B cell (primary cell): ENCODE measurements around the gene SERPINF2. TPM values are rescaled to one million over a fixed set of nuclear protein-coding genes. Genes with fewer than 3 reads are reported as not detected.
A peak's percentile ranks its signal among the peaks of the same experiment; 100 is the strongest.

Source experiments
- ATAC-seq: fragments of 200-7000 bp; cut with Tn5 transposase; one replicate; pipeline ENCODE4 v1.10.0; 2021; ENCODE audit warnings: low read depth, mild to moderate bottlenecking, moderate number of reproducible peaks, moderate library complexity
- CTCF ChIA-PET: fragments of 350-600 bp; sonication (Branson Sonifier 250); formaldehyde crosslinking; loops from one replicate; lab custom pipeline; 2021; ENCODE audit warnings: antibody characterized with exemption, inconsistent platforms; lab: Charles Lee
- POLR2A ChIA-PET: fragments of 350-600 bp; sonication (Branson Sonifier 250); formaldehyde crosslinking; loops from one replicate; lab custom pipeline; 2021; ENCODE audit warnings: antibody characterized with exemption; lab: Charles Lee
- DNase-seq: peaks from one replicate; pipeline ENCODE4 v3.0.0; 2013
- H2AFZ ChIP-seq: 2 replicates; pipeline ENCODE4 v1.6.1; 2012; ENCODE audit warnings: mild to moderate bottlenecking, low read depth, low read length; ENCODE audit not compliant: insufficient read depth, poor library complexity, severe bottlenecking
- H3K27ac ChIP-seq, 2 donors: 1 replicate in 1 of 2; 2 replicates in 1 of 2; pipeline ENCODE4 v1.5.1; 2012 to 2013; ENCODE audit warnings: low read length in 2 of 2, mild to moderate bottlenecking in 2 of 2, moderate library complexity in 1 of 2
- H3K27me3 ChIP-seq, 4 experiments: fragments of 200-600 bp in 1 of 4; sonication (generic) in 1 of 4; replicated peaks in 1 of 4; 1 replicate in 2 of 4; 2 replicates in 2 of 4; pipeline versions ENCODE4 v1.6.1 to v1.7.0; 2013 to 2016; ENCODE audit warnings: low read length in 3 of 4, mild to moderate bottlenecking in 2 of 4, mixed read lengths in 1 of 4, moderate library complexity in 1 of 4; ENCODE audit not compliant: insufficient read depth in 4 of 4, control insufficient read depth in 3 of 4; ENCODE audit errors: control extremely low read depth in 1 of 4
- H3K36me3 ChIP-seq, 2 experiments: replicated peaks in 1 of 2; 1 replicate in 1 of 2; 2 replicates in 1 of 2; pipeline versions ENCODE4 v1.6.1 to v1.7.1; 2013; ENCODE audit warnings: low read length in 1 of 2; ENCODE audit not compliant: insufficient read depth in 2 of 2, control insufficient read depth in 1 of 2; ENCODE audit errors: control extremely low read depth in 1 of 2, extremely low read depth in 1 of 2
- H3K4me1 ChIP-seq, 2 donors: fragments of 200-600 bp in 1 of 2; sonication (generic) in 1 of 2; 1 replicate in 1 of 2; 2 replicates in 1 of 2; pipeline versions ENCODE4 v1.5.1 to v1.6.1; 2013 to 2017; ENCODE audit warnings: low read length in 2 of 2; ENCODE audit not compliant: control insufficient read depth in 2 of 2, insufficient read depth in 2 of 2
- H3K4me2 ChIP-seq: replicated peaks from 2 replicates; pipeline ENCODE3; 2012; ENCODE audit warnings: mild to moderate bottlenecking, low read depth, low read length; ENCODE audit not compliant: poor library complexity, severe bottlenecking
- H3K4me3 ChIP-seq, 5 experiments: fragments of 200-600 bp in 1 of 5; sonication (generic) in 1 of 5; 1 replicate in 3 of 5; 2 replicates in 2 of 5; pipeline versions ENCODE4 v1.5.1 to v1.7.0; 2011 to 2016; ENCODE audit warnings: low read length in 4 of 5, mild to moderate bottlenecking in 4 of 5, low read depth in 2 of 5, control low read depth in 1 of 5, moderate library complexity in 1 of 5; ENCODE audit not compliant: insufficient read depth in 1 of 5; ENCODE audit errors: control extremely low read depth in 1 of 5, extremely low read depth in 1 of 5
- H3K79me2 ChIP-seq: fragments of 200-600 bp; sonication (generic); one replicate; pipeline ENCODE4 v1.6.0; 2016; ENCODE audit warnings: low read length; ENCODE audit not compliant: control insufficient read depth, insufficient read depth
- H3K9ac ChIP-seq: fragments of 200-600 bp; sonication (generic); 2 replicates; pipeline ENCODE4 v1.6.1; 2017; ENCODE audit warnings: mild to moderate bottlenecking, low read length, moderate library complexity
- H3K9me3 ChIP-seq, 3 donors: one replicate each; pipeline versions ENCODE4 v1.6.1 to v1.7.1; 2013; ENCODE audit warnings: low read length in 2 of 3; ENCODE audit not compliant: control insufficient read depth in 2 of 3, insufficient read depth in 1 of 3; ENCODE audit errors: control extremely low read depth in 1 of 3
- H4K20me1 ChIP-seq: 2 replicates; pipeline ENCODE4 v1.6.0; 2012; ENCODE audit warnings: mild to moderate bottlenecking, low read length; ENCODE audit not compliant: insufficient read depth, control insufficient read depth, poor library complexity, severe bottlenecking
- H3K27ac Mint-ChIP-seq: one replicate; pipeline ENCODE4 v1.8.0; 2021; ENCODE audit warnings: mixed read lengths
- H3K27me3 Mint-ChIP-seq: one replicate; pipeline ENCODE4 v1.8.0; 2021; ENCODE audit warnings: mixed read lengths
- H3K4me1 Mint-ChIP-seq: one replicate; pipeline ENCODE4 v1.8.0; 2021; ENCODE audit warnings: mixed read lengths
- H3K4me3 Mint-ChIP-seq: one replicate; pipeline ENCODE4 v1.8.0; 2021; ENCODE audit warnings: mixed read lengths
- H3K9me3 Mint-ChIP-seq: one replicate; pipeline ENCODE4 v1.8.0; 2022; ENCODE audit warnings: mixed read lengths; ENCODE audit not compliant: insufficient read depth
- CTCF ChIP-seq: fragments of 200-600 bp; IDR thresholded peaks from one replicate; pipeline ENCODE4 v1.8.0; 2022; ENCODE audit warnings: antibody characterized with exemption, mild to moderate bottlenecking
- EZH2 ChIP-seq: IDR thresholded peaks from 2 replicates; pipeline ENCODE4 v1.6.1; 2012; ENCODE audit warnings: borderline replicate concordance, low read depth, mild to moderate bottlenecking, moderate library complexity, low read length; ENCODE audit not compliant: insufficient read depth, poor library complexity, severe bottlenecking
- WGBS: methylation state at CpG from one replicate; pipeline ENCODE4 v1.1.5; 2013; ENCODE audit warnings: missing lambda C conversion rate; ENCODE audit not compliant: insufficient coverage; 5-methylcytosine and 5-hydroxymethylcytosine counted together
- intact Hi-C: fragments of 100-400 bp; cut with micrococcal nuclease; formaldehyde crosslinking; loops from one replicate; pipeline ENCODE4 v1.10.0; 2022
- polyA plus RNA-seq: library from polyadenylated mRNA; depleted of rRNA; stranded (reverse); fragments of >200 nt; gene quantifications from 2 replicates; pipeline ENCODE4 v1.2.3, GENCODE V29; 2012
- total RNA-seq, 2 donors: library from RNA; stranded (reverse); fragments of 120-200 nt in 1 of 2; gene quantifications; 1 replicate in 1 of 2; 2 replicates in 1 of 2; pipeline versions ENCODE4 v1.2.3 to v1.2.4, GENCODE V29; 2013 to 2022

Gene SERPINF2
- total and polyA plus RNA-seq, 2 donors (not counting 1 experiment from before 2014, with no cell fraction given): 0.97 to 3.9 TPM

- H2AFZ ChIP-seq: peak overlapping the region; percentile 92
Observed at GRCh38 chr17:1724869-1725641, 17.6 kb upstream of the SERPINF2 start.

More at GRCh38 chr17:1724869-1725641, 17.6 kb upstream of the SERPINF2 start:
- TF ChIP-seq EZH2: no peak
- no peak for TF ChIP-seq CTCF
- Mint-ChIP-seq H3K9me3 (no peaks in the 10 kb centered on the region), H3K4me3 (peak overlapping the region; percentile 83), H3K27ac (peak overlapping the region; percentile 86), H3K4me1 (peaks cover 53% of the 10 kb centered on the region), H3K27me3 (no peaks in the 10 kb centered on the region)
- peaks cover 36% of the 10 kb centered on the region for H3K79me2 ChIP-seq
- H3K4me3 ChIP-seq: peak overlapping the region in 4 of 5 experiments; percentile 61 to 82 (median 72)
- peak overlapping the region; percentile 37 to 87 for H3K27ac ChIP-seq
- H4K20me1 ChIP-seq: peaks cover 52% of the 10 kb centered on the region
- H3K4me1 ChIP-seq: peaks cover 27 to 58% of the 10 kb centered on the region in 2 donors
- H3K9me3 ChIP-seq: no peaks in the 10 kb centered on the region
- peak overlapping the region; percentile 99 for H3K4me2 ChIP-seq
- 15% methylated on average over 51 of the region's 51 CpGs for WGBS
- no peaks in the 10 kb centered on the region for H3K27me3 ChIP-seq
- H3K9ac ChIP-seq: peak overlapping the region; percentile 87
- POLR2A ChIA-PET: interaction anchor here (0.6 to 5.5 kb wide), 8 partner anchors 8 to 497 kb away, joined by 4 to 59 read pairs (median 7); no protein-coding TSS in a partner anchor
- intact Hi-C loops: loop anchor here (1.0 to 5.0 kb wide), 3 partner anchors 7 to 105 kb away; partner anchors contain the start of gene RPA1
- peak; percentile 42 for ATAC-seq
- CTCF ChIA-PET: interaction anchor here (0.7 to 12.4 kb wide), 3 partner anchors 9 to 60 kb away, joined by 3 to 397 read pairs (median 71); no protein-coding TSS in a partner anchor
- no peak for DNase-seq
- peaks cover 0 to 24% of the 10 kb centered on the region in 2 experiments for H3K36me3 ChIP-seq
